H1 (cell line): ENCODE measurements around the gene MIS18A. TPM values are rescaled to one million over a fixed set of nuclear protein-coding genes. Genes with fewer than 3 reads are reported as not detected.

Experiments used
- CTCF ChIA-PET: fragments of 300-600 bp; sonication (Branson Sonifier 250); formaldehyde crosslinking; loops from one replicate; lab custom pipeline; 2021; ENCODE audit not compliant: partially characterized antibody; lab: Charles Lee
- POLR2A ChIA-PET: fragments of 300-600 bp; sonication (Branson Sonifier 250); formaldehyde crosslinking; loops from one replicate; lab custom pipeline; 2021; ENCODE audit warnings: inconsistent platforms; ENCODE audit not compliant: partially characterized antibody; lab: Charles Lee
- DNase-seq, 2 experiments: peaks; one replicate each; pipeline versions ENCODE4 v3.0.0 to v3.0.0-alpha.2; 2010 to 2022; ENCODE audit warnings: low spot score in 2 of 2, low read depth in 1 of 2, mixed read lengths in 1 of 2
- FAIRE-seq: peaks from 2 replicates; lab custom pipeline; 2011; peaks lifted over from hg19 to GRCh38; lab: Jason Lieb, UNC
- H2AFZ ChIP-seq: 2 replicates; pipeline ENCODE4 v1.8.1; 2012; ENCODE audit warnings: low read length, inconsistent platforms
- H2AK5ac ChIP-seq: 2 replicates; pipeline ENCODE4 v1.6.1; 2013; ENCODE audit warnings: low read depth, low read length
- H2BK120ac ChIP-seq: replicated peaks from 2 replicates; pipeline ENCODE3; 2013; ENCODE audit warnings: low read depth, low read length, inconsistent platforms
- H2BK12ac ChIP-seq: 2 replicates; pipeline ENCODE4 v1.6.1; 2013; ENCODE audit warnings: low read depth, low read length
- H2BK15ac ChIP-seq: 2 replicates; pipeline ENCODE4 v1.6.1; 2013; ENCODE audit warnings: low read length
- H2BK20ac ChIP-seq: 2 replicates; pipeline ENCODE4 v1.6.1; 2013; ENCODE audit warnings: low read length
- H2BK5ac ChIP-seq: 2 replicates; pipeline ENCODE4 v1.6.1; 2013; ENCODE audit warnings: low read depth, low read length
- H3K14ac ChIP-seq: 2 replicates; pipeline ENCODE4 v1.6.1; 2013; ENCODE audit warnings: inconsistent platforms; ENCODE audit not compliant: insufficient read length
- H3K18ac ChIP-seq: 2 replicates; pipeline ENCODE4 v1.6.1; 2013; ENCODE audit warnings: low read length; ENCODE audit errors: extremely low read depth
- H3K23ac ChIP-seq: 2 replicates; pipeline ENCODE4 v1.6.1; 2013; ENCODE audit warnings: inconsistent platforms; ENCODE audit not compliant: insufficient read length
- H3K23me2 ChIP-seq: 2 replicates; pipeline ENCODE4 v1.6.1; 2013; ENCODE audit warnings: low read depth, low read length
- H3K27ac ChIP-seq: 2 replicates; pipeline ENCODE4 v1.6.1; 2011; ENCODE audit warnings: low read depth, low read length, inconsistent platforms
- H3K27me3 ChIP-seq, 4 experiments: replicated peaks in 1 of 4; 1 replicate in 1 of 4; 2 replicates in 3 of 4; pipeline versions ENCODE4 v1.6.1 to v1.8.1; 2011 to 2013; ENCODE audit warnings: low read length in 3 of 4, mild to moderate bottlenecking in 3 of 4, inconsistent platforms in 2 of 4, mixed read lengths in 2 of 4, moderate library complexity in 1 of 4; ENCODE audit not compliant: control insufficient read depth in 3 of 4, insufficient read depth in 3 of 4; ENCODE audit errors: extremely low read depth in 1 of 4
- H3K36me3 ChIP-seq, 4 experiments: 2 replicates each; pipeline versions ENCODE4 v1.6.1 to v1.8.1; 2011 to 2013; ENCODE audit warnings: mild to moderate bottlenecking in 4 of 4, low read length in 3 of 4, moderate library complexity in 2 of 4, control low read depth in 1 of 4, inconsistent platforms in 1 of 4; ENCODE audit not compliant: insufficient read depth in 4 of 4, control insufficient read depth in 2 of 4
- H3K4ac ChIP-seq: replicated peaks from 2 replicates; pipeline ENCODE3; 2013; ENCODE audit warnings: low read length, low read depth, mixed read lengths, inconsistent platforms; ENCODE audit not compliant: insufficient read length
- H3K4me1 ChIP-seq, 4 experiments: replicated peaks in 1 of 4; 1 replicate in 1 of 4; 2 replicates in 3 of 4; pipeline versions ENCODE4 v1.6.1 to v1.8.1; 2011 to 2013; ENCODE audit warnings: low read length in 3 of 4, inconsistent platforms in 2 of 4, mixed read lengths in 1 of 4; ENCODE audit not compliant: insufficient read depth in 4 of 4, control insufficient read depth in 3 of 4
- H3K4me2 ChIP-seq, 2 experiments: 2 replicates each; pipeline versions ENCODE4 v1.6.1 to v1.8.1; 2011 to 2013; ENCODE audit warnings: low read depth in 2 of 2, low read length in 2 of 2, control low read depth in 1 of 2, inconsistent platforms in 1 of 2, mild to moderate bottlenecking in 1 of 2; ENCODE audit not compliant: insufficient read depth in 1 of 2
- H3K4me3 ChIP-seq, 4 experiments: fragments of 200-600, 300-600 bp in 1 of 4; sonication (generic), shearing (Covaris generic), sonication (Bioruptor Twin) in 1 of 4; 2 replicates each; pipeline versions ENCODE4 v1.5.1 to v1.8.1; 2011 to 2016; ENCODE audit warnings: low read length in 4 of 4, low read depth in 3 of 4, control low read depth in 2 of 4, inconsistent platforms in 2 of 4, mild to moderate bottlenecking in 2 of 4, mixed read lengths in 1 of 4, moderate library complexity in 1 of 4; ENCODE audit not compliant: insufficient read depth in 2 of 4; ENCODE audit errors: extremely low read depth in 1 of 4
- H3K56ac ChIP-seq: replicated peaks from 2 replicates; pipeline ENCODE3; 2013; ENCODE audit warnings: low read depth, mild to moderate bottlenecking, mixed read lengths, low read length, inconsistent platforms; ENCODE audit not compliant: insufficient read length
- H3K79me1 ChIP-seq: 2 replicates; pipeline ENCODE4 v1.6.1; 2013; ENCODE audit warnings: low read depth, low read length, control low read depth
- H3K79me2 ChIP-seq, 2 experiments: 2 replicates each; pipeline versions ENCODE4 v1.6.1 to v1.8.1; 2012 to 2013; ENCODE audit warnings: low read length in 2 of 2, mild to moderate bottlenecking in 2 of 2, inconsistent platforms in 1 of 2; ENCODE audit not compliant: insufficient read depth in 2 of 2, control insufficient read depth in 1 of 2
- H3K9ac ChIP-seq, 4 experiments: replicated peaks in 1 of 4; 1 replicate in 1 of 4; 2 replicates in 3 of 4; pipeline versions ENCODE4 v1.6.1 to v1.8.1; 2011 to 2013; ENCODE audit warnings: low read depth in 3 of 4, low read length in 3 of 4, control low read depth in 2 of 4, mild to moderate bottlenecking in 2 of 4, moderate library complexity in 2 of 4, inconsistent platforms in 1 of 4; ENCODE audit errors: extremely low read depth in 1 of 4
- H3K9me3 ChIP-seq, 2 experiments: 2 replicates each; pipeline versions ENCODE4 v1.6.1 to v1.8.1; 2012 to 2013; ENCODE audit warnings: mild to moderate bottlenecking in 2 of 2, moderate library complexity in 2 of 2, control low read depth in 1 of 2, inconsistent platforms in 1 of 2, low read depth in 1 of 2, low read length in 1 of 2, mixed read lengths in 1 of 2; ENCODE audit not compliant: insufficient read depth in 2 of 2
- H4K20me1 ChIP-seq, 2 experiments: replicated peaks in 1 of 2; 2 replicates each; pipeline versions ENCODE3 to v1.8.1; 2011 to 2013; ENCODE audit warnings: inconsistent platforms in 2 of 2, low read length in 2 of 2, mild to moderate bottlenecking in 1 of 2; ENCODE audit not compliant: insufficient read depth in 2 of 2, control insufficient read depth in 1 of 2
- H4K5ac ChIP-seq: 2 replicates; pipeline ENCODE4 v1.6.1; 2013; ENCODE audit warnings: low read length, low read depth, mixed read lengths, inconsistent platforms; ENCODE audit not compliant: insufficient read length
- H4K8ac ChIP-seq: 2 replicates; pipeline ENCODE4 v1.8.0; 2013; ENCODE audit warnings: mild to moderate bottlenecking, moderate library complexity, low read length, inconsistent platforms; ENCODE audit not compliant: insufficient read depth; ENCODE audit errors: extremely low read depth
- H4K91ac ChIP-seq: replicated peaks from 2 replicates; pipeline ENCODE3; 2013; ENCODE audit warnings: low read length, mixed read lengths, inconsistent platforms; ENCODE audit not compliant: insufficient read length
- BRCA1 ChIP-seq: IDR thresholded peaks from 2 replicates; pipeline ENCODE4 v1.6.1; 2012; ENCODE audit warnings: low read depth, low read length, improper control_type of control experiment
- CTBP2 ChIP-seq: IDR thresholded peaks from 2 replicates; pipeline ENCODE4 v1.7.0; 2011; ENCODE audit warnings: borderline replicate concordance, mild to moderate bottlenecking, moderate library complexity, mixed read lengths, low read length; ENCODE audit not compliant: insufficient read depth, insufficient read length
- NANOG ChIP-seq: IDR thresholded peaks from 2 replicates; pipeline ENCODE4 v1.6.1; 2011; ENCODE audit warnings: low read length, low read depth, mild to moderate bottlenecking, inconsistent platforms; ENCODE audit not compliant: insufficient read depth, poor library complexity, severe bottlenecking
- SIX5 ChIP-seq: IDR thresholded peaks from 2 replicates; pipeline ENCODE4 v1.6.1; 2011; ENCODE audit warnings: mild to moderate bottlenecking, low read depth, low read length
- SP1 ChIP-seq: IDR thresholded peaks from 2 replicates; pipeline ENCODE4 v1.6.1; 2011; ENCODE audit warnings: low read depth, low read length
- SP2 ChIP-seq: IDR thresholded peaks from 2 replicates; pipeline ENCODE4 v1.6.1; 2012; ENCODE audit warnings: mild to moderate bottlenecking, low read length, inconsistent platforms
- SRF ChIP-seq: IDR thresholded peaks from 2 replicates; pipeline ENCODE4 v1.6.1; 2011; ENCODE audit warnings: mild to moderate bottlenecking, low read depth, low read length, moderate library complexity
- SUZ12 ChIP-seq: fragments of 200-600 bp; sonication (generic); IDR thresholded peaks from 2 replicates; pipeline ENCODE4 v1.6.1; 2012; ENCODE audit warnings: mild to moderate bottlenecking, inconsistent platforms, low read length, moderate library complexity, mixed read lengths
- TAF1 ChIP-seq: IDR thresholded peaks from 2 replicates; pipeline ENCODE4 v1.6.1; 2011; ENCODE audit warnings: mild to moderate bottlenecking, low read depth, low read length
- WGBS, 2 experiments: shearing (Covaris generic) in 1 of 2; methylation state at CpG; one replicate each; pipeline versions ENCODE4 v1.1.6 to v1.1.7; 2013 to 2015; ENCODE audit warnings: low lambda C conversion rate in 2 of 2, mixed read lengths in 2 of 2, inconsistent platforms in 1 of 2, low coverage in 1 of 2, missing lambda C conversion rate in 1 of 2; ENCODE audit not compliant: insufficient replicate concordance in 2 of 2, insufficient coverage in 1 of 2, insufficient read length in 1 of 2; ENCODE audit errors: extremely low coverage in 1 of 2, missing lambda C conversion rate in 1 of 2; 5-methylcytosine and 5-hydroxymethylcytosine counted together
- polyA plus RNA-seq, 7 experiments: library from polyadenylated mRNA; depleted of rRNA in 3 of 7; stranded (reverse) in 5 of 7; unstranded in 2 of 7; fragments of >200 nt in 5 of 7; fragments of 200-250 nt in 2 of 7; gene quantifications; 1 replicate in 5 of 7; 2 replicates in 1 of 7; 4 replicates in 1 of 7; pipeline versions ENCODE4 v1.2.1 to v1.2.3, GENCODE V29; 2011 to 2013; ENCODE audit warnings: missing spikeins in 2 of 7, mixed read lengths in 2 of 7
- total RNA-seq: library from RNA; stranded (reverse); fragmentation: NEBNext Ultra II Directional; extraction: Animal tissue kit (Norgen Biotek cat#: 25700); gene quantifications from 2 replicates; pipeline ENCODE4 v1.2.1, GENCODE V29; 2021
- TF ChIP-seq, protein P1 (sequence below): IDR thresholded peaks from 2 replicates; pipeline ENCODE4 v1.6.1; 2011; ENCODE audit warnings: low read length, improper control_type of control experiment
- TF ChIP-seq, protein P2 (sequence below), 3 experiments: IDR thresholded peaks; 1 replicate in 2 of 3; 2 replicates in 1 of 3; pipeline versions ENCODE4 v1.5.1 to v1.6.1; 2011; ENCODE audit warnings: low read length in 3 of 3, mild to moderate bottlenecking in 3 of 3, inconsistent platforms in 2 of 3, low read depth in 1 of 3, moderate library complexity in 1 of 3; ENCODE audit not compliant: insufficient read depth in 1 of 3; ENCODE audit errors: control extremely low read depth in 1 of 3

MIS18A gene
- total and polyA plus RNA-seq, 2 of the 8 experiments (the other 6 are each of a cell fraction or from before 2014, with no cell fraction given) = 28.9 to 53.0 TPM

DNA sequence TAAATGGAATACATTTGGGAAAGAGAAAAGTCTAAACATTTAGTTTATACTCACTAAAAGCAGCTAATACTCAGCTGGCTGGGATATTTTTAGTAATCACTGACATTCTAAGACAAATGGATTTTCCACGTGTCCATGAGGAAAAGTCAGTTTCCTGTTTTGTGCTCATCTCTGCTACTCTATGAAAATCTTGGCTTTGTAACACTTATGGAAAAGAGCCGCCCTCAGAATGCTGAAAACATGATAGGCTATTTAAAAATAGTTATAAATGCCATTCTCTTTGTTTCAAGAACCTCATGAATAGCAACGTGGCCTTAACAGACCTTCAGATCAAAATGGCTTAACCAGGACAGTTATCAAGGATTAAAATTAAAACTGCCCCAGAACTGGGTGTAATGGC, 49.7 kb upstream of the MIS18A start:
- Histone ChIP-seq H2BK120ac (no peak overlapping the region), H2AK5ac (no peak overlapping the region), H2BK15ac (no peak overlapping the region), H3K4ac (no peak overlapping the region), H4K20me1 (no peaks in the 10 kb centered on the region), H4K91ac (no peak overlapping the region), H3K27me3 (no peaks in the 10 kb centered on the region), H2AFZ (no peak overlapping the region), H3K18ac (no peak overlapping the region), H3K56ac (no peak overlapping the region), H3K9ac (no peak overlapping the region), H3K79me2 (0 out of 4 replicates have a peak, but pooled peaks cover 0 to 3% of the 10 kb centered on the region in 2 experiments), H3K4me2 (no peak overlapping the region), H3K23me2 (no peaks in the 10 kb centered on the region), H3K23ac (no peak overlapping the region), H3K27ac (no peak overlapping the region), H3K9me3 (no peaks in the 10 kb centered on the region), H2BK5ac (no peak overlapping the region), H3K79me1 (no peaks in the 10 kb centered on the region), H2BK20ac (no peak overlapping the region), H3K36me3 (peaks cover 18 to 59% (median 37%) of the 10 kb centered on the region in 4 experiments), H3K4me3 (no peak overlapping the region), H3K4me1 (peaks cover 0 to 3% (median 0%) of the 10 kb centered on the region in 4 experiments; a peak in 2 of 7 replicates), H2BK12ac (no peak overlapping the region), H4K5ac (no peak overlapping the region), H4K8ac (no peak overlapping the region), H3K14ac (no peak overlapping the region)
- no peak for DNase-seq
- WGBS, 2 experiments = 100% methylated on average over 3 of the region's 3 CpGs; no CpG with 5 or more reads in 1 of the 2 experiments
- ChIA-PET POLR2A (no interaction called here), CTCF (interaction anchor here (1.5 kb wide), 1 partner anchor 22 kb away, joined by 5 read pairs; no protein-coding TSS in a partner anchor)
- FAIRE-seq = no peak
- TF ChIP-seq CTBP2 = no peak
- TF ChIP-seq, protein P1, sequence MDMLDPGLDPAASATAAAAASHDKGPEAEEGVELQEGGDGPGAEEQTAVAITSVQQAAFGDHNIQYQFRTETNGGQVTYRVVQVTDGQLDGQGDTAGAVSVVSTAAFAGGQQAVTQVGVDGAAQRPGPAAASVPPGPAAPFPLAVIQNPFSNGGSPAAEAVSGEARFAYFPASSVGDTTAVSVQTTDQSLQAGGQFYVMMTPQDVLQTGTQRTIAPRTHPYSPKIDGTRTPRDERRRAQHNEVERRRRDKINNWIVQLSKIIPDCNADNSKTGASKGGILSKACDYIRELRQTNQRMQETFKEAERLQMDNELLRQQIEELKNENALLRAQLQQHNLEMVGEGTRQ = no peak
- TF ChIP-seq TAF1 = no peak
- TF ChIP-seq SIX5 = no peak
- TF ChIP-seq, protein P2, sequence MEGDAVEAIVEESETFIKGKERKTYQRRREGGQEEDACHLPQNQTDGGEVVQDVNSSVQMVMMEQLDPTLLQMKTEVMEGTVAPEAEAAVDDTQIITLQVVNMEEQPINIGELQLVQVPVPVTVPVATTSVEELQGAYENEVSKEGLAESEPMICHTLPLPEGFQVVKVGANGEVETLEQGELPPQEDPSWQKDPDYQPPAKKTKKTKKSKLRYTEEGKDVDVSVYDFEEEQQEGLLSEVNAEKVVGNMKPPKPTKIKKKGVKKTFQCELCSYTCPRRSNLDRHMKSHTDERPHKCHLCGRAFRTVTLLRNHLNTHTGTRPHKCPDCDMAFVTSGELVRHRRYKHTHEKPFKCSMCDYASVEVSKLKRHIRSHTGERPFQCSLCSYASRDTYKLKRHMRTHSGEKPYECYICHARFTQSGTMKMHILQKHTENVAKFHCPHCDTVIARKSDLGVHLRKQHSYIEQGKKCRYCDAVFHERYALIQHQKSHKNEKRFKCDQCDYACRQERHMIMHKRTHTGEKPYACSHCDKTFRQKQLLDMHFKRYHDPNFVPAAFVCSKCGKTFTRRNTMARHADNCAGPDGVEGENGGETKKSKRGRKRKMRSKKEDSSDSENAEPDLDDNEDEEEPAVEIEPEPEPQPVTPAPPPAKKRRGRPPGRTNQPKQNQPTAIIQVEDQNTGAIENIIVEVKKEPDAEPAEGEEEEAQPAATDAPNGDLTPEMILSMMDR (IDR thresholded peaks at IDR 0.05; ENCODE audit: control extremely low read depth in 1 of 3, insufficient read depth in 1 of 3, low read depth in 1 of 3, low read length in 3 of 3) = no peak
- TF ChIP-seq SP1 = no peak
- TF ChIP-seq NANOG = no peak
- TF ChIP-seq BRCA1 = no peak
- TF ChIP-seq SRF = no peak
- no peak for TF ChIP-seq SUZ12
- TF ChIP-seq SP2 = no peak
